ENCODE measurements around the gene ATF6B. TPM values are rescaled to one million over a fixed set of nuclear protein-coding genes. Genes with fewer than 3 reads are reported as not detected.

The ATF6B gene
- total RNA-seq, 2 experiments from 2014 or later = 72.2 to 75.6 TPM

- no peaks in the 10 kb centered on the region for H3K9me3 Mint-ChIP-seq
- H3K36me3 Mint-ChIP-seq (ENCODE audit: low read depth) = no peaks in the 10 kb centered on the region
- POLR2A ChIA-PET = no interaction called here
- no peak for DNase-seq
- H3K4me1 ChIP-seq (ENCODE audit: insufficient read depth, low read length) = peaks cover 15% of the 10 kb centered on the region
- CTCF ChIA-PET = no interaction called here
- no peak overlapping the region for H3K4me3 ChIP-seq (ENCODE audit: low read length)
- H3K36me3 ChIP-seq (ENCODE audit: insufficient read depth, low read length) = no peaks in the 10 kb centered on the region
- no peak overlapping the region for H3K27ac Mint-ChIP-seq
- no peaks in the 10 kb centered on the region for H3K4me1 Mint-ChIP-seq (ENCODE audit: low read depth)
- no peak for TF ChIP-seq CTCF (IDR thresholded peaks at IDR 0.05)
- H3K27me3 Mint-ChIP-seq = peaks cover 54% of the 10 kb centered on the region
- peaks cover 0 to 21% of the 10 kb centered on the region in 2 experiments for H3K9me3 ChIP-seq (ENCODE audit: control insufficient read depth in 1 of 2, insufficient read depth in 1 of 2, low read length in 2 of 2)
- intact Hi-C loops (cut with DNase I, micrococcal nuclease) = no loop called here
- no peak for ATAC-seq (ENCODE audit: poor library complexity)
- peaks cover 24 to 34% of the 10 kb centered on the region in 2 experiments for H3K27me3 ChIP-seq (ENCODE audit: control insufficient read depth in 1 of 2, insufficient read depth in 2 of 2, low read length in 2 of 2)
- no peak overlapping the region for H3K4me3 Mint-ChIP-seq
- no peak overlapping the region for H3K27ac ChIP-seq (ENCODE audit: low read depth in 1 of 2, low read length in 2 of 2)
These were observed 35.1 kb downstream of the ATF6B start for GRCh38 chr6:32092760-32093497.

- H3K9me3 ChIP-seq (ENCODE audit: control insufficient read depth in 1 of 2, insufficient read depth in 1 of 2, low read length in 2 of 2) = no peaks in the 10 kb centered on the region
- intact Hi-C loops (cut with DNase I, micrococcal nuclease) = no loop called here
- ChIA-PET CTCF (no interaction called here), POLR2A (no interaction called here)
- H3K27me3 ChIP-seq (ENCODE audit: control insufficient read depth in 1 of 2, insufficient read depth in 2 of 2, low read length in 2 of 2) = peaks cover 14 to 18% of the 10 kb centered on the region in 2 experiments
- Mint-ChIP-seq H3K4me1 (ENCODE audit: low read depth) (peaks cover 6% of the 10 kb centered on the region), H3K27me3 (peaks cover 52% of the 10 kb centered on the region), H3K36me3 (ENCODE audit: low read depth) (no peaks in the 10 kb centered on the region), H3K9me3 (no peaks in the 10 kb centered on the region), H3K27ac (no peak overlapping the region), H3K4me3 (no peak overlapping the region)
- peaks cover 12% of the 10 kb centered on the region for H3K4me1 ChIP-seq (ENCODE audit: insufficient read depth, low read length)
- TF ChIP-seq CTCF (IDR thresholded peaks at IDR 0.05) = no peak
- H3K27ac ChIP-seq (ENCODE audit: low read depth in 1 of 2, low read length in 2 of 2) = no peak overlapping the region
- DNase-seq = no peak
- H3K36me3 ChIP-seq (ENCODE audit: insufficient read depth, low read length) = no peaks in the 10 kb centered on the region
- ATAC-seq (ENCODE audit: poor library complexity) = no peak
- H3K4me3 ChIP-seq (ENCODE audit: low read length) = no peak overlapping the region
These were observed 38.8 kb downstream of the ATF6B start for GRCh38 chr6:32089082-32089828.

GRCh38 chr6:32088487-32089049, 39.5 kb downstream of the ATF6B start:
- Mint-ChIP-seq H3K4me3 (no peak overlapping the region), H3K4me1 (ENCODE audit: low read depth) (peaks cover 6% of the 10 kb centered on the region), H3K27me3 (peaks cover 48% of the 10 kb centered on the region), H3K9me3 (no peaks in the 10 kb centered on the region), H3K27ac (no peak overlapping the region), H3K36me3 (ENCODE audit: low read depth) (no peaks in the 10 kb centered on the region)
- no peaks in the 10 kb centered on the region for H3K9me3 ChIP-seq (ENCODE audit: control insufficient read depth in 1 of 2, insufficient read depth in 1 of 2, low read length in 2 of 2)
- H3K27ac ChIP-seq (ENCODE audit: low read depth in 1 of 2, low read length in 2 of 2) = no peak overlapping the region
- peaks cover 12% of the 10 kb centered on the region for H3K4me1 ChIP-seq (ENCODE audit: insufficient read depth, low read length)
- peaks cover 17 to 18% of the 10 kb centered on the region in 2 experiments for H3K27me3 ChIP-seq (ENCODE audit: control insufficient read depth in 1 of 2, insufficient read depth in 2 of 2, low read length in 2 of 2)
- ATAC-seq (ENCODE audit: poor library complexity) (no peak), DNase-seq (no peak)
- intact Hi-C loops (cut with DNase I, micrococcal nuclease) = loop anchor here in 1 of 2 experiments (1.0 kb wide), 1 partner anchor 67 kb away; no protein-coding TSS in a partner anchor
- H3K36me3 ChIP-seq (ENCODE audit: insufficient read depth, low read length) = no peaks in the 10 kb centered on the region
- no peak overlapping the region for H3K4me3 ChIP-seq (ENCODE audit: low read length)
- POLR2A ChIA-PET = no interaction called here
- CTCF ChIA-PET = interaction anchor here (1.2 kb wide), 2 partner anchors 14 to 59 kb away, joined by 3 to 6 read pairs; no protein-coding TSS in a partner anchor
- TF ChIP-seq CTCF (IDR thresholded peaks at IDR 0.05) = no peak

Data from CD4-positive, alpha-beta T cell (primary cell).